T-helper 1 cell (primary cell): ENCODE results near the gene CHRM2.

ENCODE experiments used
- DNase-seq, 5 donors: peaks; one replicate each; pipeline ENCODE4 v3.0.0-alpha.2; 2012 to 2020

Gene CHRM2

DNA sequence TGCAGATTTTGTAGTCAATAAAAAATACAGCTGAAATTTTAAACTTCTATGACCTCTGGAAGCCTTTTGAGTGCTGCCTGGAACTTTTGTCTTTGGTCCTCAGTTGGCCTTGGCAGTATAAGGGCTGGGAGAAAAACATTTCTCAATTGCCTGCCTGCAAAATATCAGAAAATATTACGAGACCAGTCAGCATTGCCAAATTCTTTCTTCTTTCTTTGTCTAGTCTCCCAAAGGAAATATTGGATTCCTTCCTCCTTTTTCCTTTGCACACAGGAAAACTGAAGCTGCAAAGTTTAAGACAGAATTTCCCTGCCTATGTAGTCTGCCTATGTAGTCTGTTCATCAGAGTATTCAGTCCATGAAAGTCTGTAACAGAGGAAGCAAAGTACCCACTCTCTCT lies 95.9 kb downstream of the CHRM2 start:
- no peak for DNase-seq

DNA sequence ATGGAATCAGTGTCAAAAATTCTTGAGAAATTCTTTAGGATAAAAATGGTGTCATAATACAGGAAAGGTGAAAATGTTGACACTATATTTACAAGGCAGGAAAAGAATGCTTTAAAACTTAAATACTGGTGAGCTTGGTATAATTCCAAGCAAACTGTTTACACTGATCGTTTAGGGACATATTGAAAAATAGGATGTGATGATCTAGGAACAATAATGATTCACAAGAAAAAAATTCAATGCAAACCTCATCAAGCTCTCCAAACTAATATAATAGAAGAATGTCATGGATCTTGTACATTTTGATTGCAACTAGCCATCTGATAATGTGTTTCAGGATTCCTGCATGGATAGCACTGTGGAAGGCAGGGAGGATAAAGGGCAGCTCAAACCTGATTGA lies 98.4 kb downstream of the CHRM2 start:
- no peak for DNase-seq

DNA sequence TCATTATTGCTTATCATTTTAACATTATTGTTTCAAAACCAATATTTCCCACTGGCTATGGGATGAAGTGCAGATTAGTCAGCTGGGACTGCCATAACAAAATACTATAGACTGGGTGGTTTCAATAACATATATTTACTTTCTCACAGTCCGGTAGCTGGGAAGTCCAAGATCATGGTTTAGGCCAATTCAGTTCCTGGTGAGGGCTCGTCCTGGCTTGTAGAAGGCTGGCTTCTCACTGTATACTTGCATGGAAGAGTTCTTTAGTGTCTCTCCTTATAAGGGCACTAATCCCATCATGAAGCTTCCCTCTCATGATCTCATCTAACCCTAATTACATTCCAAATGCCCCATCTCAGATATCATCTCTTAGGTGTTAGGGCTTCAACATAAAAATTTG lies 101.3 kb downstream of the CHRM2 start:
- no peak for DNase-seq

DNA sequence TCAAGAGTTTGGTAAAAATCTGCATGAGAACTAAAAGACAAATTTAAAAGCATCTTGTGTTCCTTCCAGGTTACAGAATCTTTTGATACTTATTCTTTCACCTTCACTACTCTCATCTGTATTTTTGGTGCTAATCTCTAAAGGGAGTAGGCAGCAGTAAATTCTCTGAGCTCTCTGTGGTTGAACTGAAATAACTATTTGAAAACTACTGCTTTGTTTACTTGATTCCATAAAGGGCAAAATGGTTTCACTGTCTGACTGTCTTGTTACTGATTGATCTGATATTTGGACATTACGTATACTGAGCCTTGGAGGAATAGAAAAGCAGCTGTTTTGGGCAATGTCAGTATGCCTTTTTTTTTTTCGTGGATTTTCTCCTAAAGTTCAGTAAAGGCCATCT lies 103.3 kb downstream of the CHRM2 start:
- no peak for DNase-seq

DNA sequence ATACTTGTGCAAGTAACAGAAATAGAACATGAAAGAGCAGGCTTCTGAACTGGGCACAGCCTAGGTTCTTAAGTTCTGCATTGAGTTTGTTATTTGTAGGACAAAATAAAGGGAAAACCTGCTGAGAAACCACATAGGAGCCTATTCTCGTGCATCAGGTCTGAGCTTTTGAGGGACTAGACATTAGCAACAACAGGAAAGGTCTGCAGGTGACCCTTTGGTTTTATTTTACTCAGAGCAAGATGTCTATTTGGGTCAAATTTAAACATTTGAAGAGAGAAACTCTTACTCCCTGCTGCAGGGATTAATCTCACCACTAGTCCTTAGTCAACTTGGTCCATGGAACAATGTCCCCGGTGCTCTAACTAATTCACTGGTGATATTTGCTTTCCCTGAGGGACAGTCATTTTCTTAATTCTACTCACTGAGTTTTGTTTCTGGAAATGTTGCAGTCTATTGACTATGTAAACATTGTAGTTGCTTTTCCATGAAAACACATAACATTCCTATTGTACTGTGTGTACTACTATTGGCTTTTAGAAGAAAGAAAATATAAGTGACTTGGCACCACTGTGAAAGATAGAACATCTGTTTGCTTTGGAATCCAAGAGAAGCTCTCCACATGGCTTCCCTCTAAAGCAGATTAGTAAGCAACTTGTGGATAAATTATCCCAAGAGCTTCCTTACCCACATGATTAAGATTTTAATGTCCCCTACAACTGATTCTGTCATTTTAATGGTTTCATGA lies 108.2 kb downstream of the CHRM2 start:
- no peak for DNase-seq

DNA sequence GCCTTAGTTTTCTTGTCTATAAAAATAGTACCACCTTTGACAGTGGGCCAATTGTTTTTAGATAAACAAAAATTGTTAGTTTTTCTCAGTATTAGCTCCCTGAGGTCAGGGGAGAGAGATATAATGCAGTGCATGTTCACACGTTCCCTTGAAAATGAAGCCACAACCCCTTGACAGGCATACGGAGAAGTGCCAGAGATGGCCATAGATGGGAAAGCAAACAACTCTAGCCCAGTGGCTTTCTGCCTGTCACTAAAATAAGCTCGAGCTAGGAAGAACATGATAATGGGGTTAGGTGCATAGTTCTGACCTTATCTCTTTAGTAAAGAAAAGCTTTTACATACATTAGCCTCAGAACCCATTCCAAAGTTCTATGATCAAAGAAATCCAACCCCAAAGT lies 124.9 kb downstream of the CHRM2 start:
- DNase-seq = no peak

DNA sequence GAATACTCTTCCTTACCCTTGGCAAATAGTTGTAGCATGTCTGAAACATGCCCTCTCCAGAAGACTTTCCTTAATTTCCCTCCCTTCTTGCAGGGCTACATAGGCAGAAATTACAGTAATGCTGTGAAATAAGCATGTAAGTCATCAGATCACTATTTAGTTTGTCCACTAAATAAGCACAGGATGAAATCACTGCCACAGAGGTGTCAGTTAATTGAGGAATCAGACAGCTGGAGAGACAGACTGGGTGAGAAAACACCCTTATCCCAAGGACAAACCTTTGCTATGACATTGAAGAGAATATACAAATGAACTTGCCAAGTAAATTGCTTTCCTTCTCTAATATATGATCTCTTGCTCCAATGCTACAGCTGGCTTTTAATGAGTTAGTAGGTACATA lies 129.3 kb downstream of the CHRM2 start:
- no peak for DNase-seq

DNA sequence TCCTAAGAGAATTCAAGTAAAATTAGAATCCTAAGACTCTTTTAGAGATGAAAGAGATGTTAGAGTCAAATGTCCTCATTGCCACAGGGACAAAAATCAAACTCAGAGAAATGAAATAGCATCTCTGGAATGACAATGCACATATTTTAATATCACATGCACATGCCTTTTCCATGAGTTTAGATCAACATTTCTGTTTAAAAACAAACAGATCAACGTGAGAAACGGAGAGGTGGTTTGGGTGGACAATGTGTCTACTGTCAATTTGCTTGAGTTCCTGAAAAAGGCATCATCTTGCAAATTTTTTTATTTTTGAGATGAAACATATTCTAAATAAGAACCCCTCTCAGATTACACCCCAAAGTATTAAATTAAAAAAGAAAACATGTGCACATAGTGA lies 130.0 kb downstream of the CHRM2 start:
- no peak for DNase-seq

DNA sequence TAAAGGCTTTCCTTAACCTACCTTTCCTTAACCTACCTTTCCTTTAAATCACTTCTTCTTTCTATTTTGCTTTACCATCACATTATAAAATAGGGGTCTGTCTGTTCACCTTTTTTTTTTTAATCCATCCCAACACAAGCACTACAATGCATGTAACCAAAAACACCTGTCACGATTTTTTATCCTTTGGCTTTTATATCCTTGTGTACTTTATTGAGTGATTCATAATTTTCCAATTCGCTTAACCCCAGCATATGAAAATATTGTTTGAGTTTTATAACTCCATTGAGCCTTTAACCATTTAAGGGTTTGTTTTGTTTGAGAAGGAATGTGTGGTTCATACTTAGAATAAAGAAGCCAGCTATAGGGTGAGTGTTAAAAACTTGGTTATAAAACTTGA lies 132.2 kb downstream of the CHRM2 start:
- no peak for DNase-seq

DNA sequence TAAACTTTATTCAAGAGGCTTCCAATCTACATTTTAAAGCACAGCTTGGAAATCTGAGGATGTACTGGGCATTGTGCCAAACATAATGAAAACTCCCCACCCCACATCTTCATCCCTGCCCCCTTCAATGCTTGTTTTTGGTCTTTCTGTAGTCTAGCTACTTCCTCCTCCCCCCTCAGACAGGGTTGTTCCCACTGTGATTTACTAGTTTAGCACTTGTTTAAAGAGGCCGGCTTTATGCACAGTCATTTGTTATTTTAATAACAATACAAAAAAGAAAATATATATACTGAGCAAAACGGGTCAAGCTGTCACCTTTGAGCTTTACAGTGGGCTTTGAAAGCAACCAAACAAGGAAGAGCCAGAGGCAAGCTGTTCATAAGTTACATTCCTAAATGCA lies 132.6 kb downstream of the CHRM2 start:
- DNase-seq = no peak

DNA sequence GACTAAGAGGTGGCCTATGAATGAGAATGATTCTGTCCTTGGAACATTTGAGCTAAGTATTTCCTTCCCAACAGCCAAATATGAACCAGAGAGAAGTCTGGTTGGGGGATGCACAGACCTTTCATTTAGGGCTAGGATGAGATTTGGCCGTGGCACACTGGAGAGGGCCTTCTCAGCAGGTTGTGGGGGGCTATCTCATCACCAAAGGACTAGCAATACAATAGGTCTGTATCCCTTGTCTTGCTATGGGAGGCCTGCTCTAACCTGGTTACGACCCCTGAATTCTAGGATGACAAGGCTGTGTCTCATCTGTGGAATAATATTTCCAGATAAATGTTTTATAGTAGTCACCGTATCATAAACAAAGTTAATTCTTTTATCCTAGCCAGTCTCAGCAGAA lies 133.0 kb downstream of the CHRM2 start:
- no peak for DNase-seq

DNA sequence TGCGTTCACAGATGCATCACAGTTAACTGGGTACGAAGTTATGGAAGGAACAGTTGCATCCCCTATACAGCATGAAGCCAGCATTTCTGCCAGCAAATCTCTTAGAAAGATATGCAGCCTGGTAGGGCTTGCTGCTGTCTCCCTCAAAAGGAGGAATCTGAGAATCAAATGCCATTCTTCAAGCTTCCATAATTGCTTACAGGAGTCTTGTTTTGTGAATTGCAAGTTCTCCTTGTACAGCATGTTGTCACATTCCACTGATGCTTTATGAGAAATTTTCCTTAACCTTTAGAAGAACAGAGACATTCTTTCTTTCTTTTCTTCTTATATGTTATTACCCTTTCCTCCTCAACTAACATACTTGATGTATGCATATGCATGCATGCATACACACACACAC lies 134.6 kb downstream of the CHRM2 start:
- no peak for DNase-seq

DNA sequence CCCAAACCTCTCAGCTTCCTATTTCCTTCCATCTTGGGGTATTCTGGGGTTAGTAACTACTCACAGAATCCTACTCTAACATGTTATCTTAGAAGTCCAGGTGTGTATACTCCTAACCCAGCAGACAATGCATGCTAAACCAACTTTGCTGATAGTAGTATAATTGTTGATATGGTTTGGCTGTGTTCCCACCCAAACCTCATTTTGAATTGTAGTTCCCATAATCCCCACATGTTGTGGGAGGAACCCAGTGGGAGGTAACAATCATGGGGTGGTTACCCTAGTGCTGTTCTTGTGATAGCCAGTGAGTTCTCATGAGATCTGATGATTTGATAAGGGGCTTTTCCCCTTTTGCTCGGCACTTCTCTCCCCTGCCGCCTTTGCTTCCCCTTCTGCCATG lies 135.1 kb downstream of the CHRM2 start:
- DNase-seq = no peak

DNA sequence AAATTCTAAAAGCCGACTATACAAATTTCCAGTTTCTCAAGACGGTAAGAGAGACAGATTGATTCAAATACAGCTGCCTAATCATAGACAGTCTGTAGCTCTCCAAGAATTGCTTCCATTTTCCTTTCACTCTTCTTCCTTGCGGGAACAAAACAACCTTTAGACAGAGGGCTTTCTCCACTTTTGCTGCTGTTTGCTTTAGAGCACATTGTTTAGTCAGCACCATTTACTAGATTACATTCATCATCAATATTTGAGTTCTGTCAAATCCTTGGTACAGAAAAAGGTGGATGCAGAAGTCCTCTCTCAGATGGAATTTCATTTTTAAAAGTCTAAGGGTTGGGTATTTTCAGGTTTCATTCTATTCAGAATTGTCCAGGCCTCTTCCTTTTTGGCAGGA lies 137.4 kb downstream of the CHRM2 start:
- no peak for DNase-seq

DNA sequence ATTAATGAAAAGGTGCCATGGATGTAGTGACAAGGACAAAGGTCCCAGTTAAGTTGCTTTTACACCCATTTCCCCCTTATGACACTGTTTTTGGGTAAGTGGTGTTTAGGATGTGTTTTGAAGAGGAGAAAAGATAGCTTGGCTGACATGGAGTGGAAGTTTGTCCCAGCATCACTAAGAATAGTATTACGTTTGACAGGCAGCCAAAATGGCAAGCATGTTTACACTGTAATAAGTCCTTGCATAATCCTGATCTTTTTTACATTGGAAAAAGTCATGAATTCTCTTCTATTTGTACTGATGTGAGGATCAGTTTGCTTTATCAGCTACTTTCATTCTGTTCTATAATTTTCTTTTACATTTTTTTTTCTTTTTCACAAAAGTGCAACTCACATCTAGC lies 137.8 kb downstream of the CHRM2 start:
- DNase-seq = no peak

DNA sequence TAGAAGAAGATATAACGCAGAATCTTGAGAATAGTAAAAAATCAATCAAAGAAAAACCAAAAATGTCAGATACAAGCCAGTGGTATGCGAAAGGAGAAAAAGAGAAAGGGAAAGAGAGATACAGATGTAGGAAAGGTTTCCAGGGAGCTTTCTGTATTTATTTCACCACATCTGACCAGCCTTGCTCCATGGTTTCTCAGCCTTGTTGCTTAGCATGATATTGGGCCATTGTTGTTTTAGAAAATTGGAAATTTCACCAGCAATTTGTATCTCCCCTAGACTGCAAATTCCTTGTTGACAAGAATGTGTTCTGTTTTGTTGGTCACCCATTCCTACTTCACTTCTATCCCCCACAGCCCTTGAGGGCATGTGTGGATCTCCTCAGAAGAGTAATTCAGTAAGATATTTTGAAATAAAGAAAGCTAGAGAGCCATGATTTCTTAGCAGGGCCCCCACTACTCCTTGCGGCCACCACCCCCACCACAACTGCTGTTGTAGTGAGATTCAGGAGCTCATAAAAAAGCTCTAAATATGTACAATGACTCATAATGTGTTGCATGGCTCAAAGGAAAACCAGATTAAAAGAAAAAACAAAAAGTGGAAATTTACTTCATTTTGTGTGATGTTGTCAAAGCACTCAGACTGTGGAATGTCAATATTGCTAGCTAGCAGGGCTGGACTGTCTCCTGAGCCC lies 138.7 kb downstream of the CHRM2 start:
- DNase-seq = no peak

DNA sequence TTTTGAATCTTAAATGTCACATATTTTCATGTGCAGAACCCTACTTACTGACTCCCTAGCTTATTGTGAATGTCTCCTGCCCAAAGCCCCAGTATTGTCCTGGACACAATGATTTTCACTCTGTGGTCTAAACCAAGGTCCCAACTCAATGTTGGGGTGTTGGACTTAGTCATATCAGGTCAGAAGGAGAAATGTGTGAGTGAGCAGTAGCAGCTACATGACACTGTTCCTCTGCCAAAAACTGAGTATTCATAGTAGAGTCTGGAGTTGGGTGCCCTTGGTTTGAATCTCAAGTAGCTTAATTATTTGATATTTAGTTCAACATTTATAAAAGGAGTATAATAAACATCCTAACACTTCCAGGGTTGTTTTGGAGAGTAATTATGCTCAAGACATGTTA lies 141.0 kb downstream of the CHRM2 start:
- no peak for DNase-seq

DNA sequence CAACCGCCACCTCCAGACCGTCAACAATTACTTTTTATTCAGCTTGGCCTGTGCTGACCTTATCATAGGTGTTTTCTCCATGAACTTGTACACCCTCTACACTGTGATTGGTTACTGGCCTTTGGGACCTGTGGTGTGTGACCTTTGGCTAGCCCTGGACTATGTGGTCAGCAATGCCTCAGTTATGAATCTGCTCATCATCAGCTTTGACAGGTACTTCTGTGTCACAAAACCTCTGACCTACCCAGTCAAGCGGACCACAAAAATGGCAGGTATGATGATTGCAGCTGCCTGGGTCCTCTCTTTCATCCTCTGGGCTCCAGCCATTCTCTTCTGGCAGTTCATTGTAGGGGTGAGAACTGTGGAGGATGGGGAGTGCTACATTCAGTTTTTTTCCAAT lies 146.6 kb downstream of the CHRM2 start:
- DNase-seq = no peak

DNA sequence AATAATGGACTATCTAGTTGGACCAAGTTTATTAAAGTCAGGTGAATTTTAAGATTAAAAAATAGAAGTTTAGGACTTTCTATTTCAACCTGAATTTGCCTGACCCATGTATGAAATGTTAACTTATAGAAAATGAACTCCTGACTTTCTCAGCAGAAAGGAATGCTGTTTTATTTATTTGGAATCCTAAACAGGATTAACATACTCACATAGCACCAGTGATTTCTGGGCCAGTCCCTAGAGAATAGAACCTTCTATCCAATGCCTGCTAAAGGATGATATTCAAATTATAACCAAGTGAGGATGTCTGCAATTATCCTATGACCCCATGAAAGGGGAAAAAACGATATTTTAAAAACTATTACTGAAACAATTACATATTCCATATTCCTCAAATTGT lies 148.8 kb downstream of the CHRM2 start:
- DNase-seq = no peak

DNA sequence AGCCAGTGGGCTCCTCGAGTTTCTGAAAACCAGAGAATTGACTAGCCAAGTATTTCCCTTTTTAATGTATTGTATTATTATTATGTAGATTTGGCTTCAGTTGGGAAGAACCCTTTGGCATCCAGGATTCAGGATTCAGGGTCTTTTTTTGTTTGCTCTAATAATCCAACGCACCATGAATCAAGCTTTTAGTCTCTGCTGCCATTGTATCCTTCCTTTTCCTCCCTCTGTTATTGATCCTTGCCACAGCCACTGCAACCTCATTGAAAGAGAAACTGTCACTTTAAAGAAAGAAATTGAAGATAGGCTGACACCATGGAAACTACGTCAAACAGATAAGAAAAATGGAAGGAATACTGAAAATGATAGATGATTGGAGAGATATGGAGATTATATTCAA lies 150.0 kb downstream of the CHRM2 start:
- no peak for DNase-seq

DNA sequence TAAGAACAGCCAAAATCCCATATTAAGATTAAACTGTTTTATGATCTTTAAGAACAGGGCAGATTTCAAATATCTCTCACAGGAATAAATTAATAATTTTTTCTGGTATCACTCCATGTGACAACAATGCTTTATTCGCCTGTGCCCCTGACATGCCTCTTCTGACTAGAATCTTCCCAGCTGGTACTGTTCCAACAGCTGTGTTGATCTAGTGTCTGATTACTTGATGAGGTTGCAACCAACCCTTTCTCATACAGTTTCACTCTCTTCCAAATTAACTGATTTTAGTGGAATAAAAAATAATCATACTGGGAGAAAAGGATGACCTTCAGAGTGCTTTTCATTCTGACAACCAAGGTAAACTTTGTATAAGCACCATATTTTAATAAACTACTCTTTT lies 151.9 kb downstream of the CHRM2 start:
- no peak for DNase-seq

DNA sequence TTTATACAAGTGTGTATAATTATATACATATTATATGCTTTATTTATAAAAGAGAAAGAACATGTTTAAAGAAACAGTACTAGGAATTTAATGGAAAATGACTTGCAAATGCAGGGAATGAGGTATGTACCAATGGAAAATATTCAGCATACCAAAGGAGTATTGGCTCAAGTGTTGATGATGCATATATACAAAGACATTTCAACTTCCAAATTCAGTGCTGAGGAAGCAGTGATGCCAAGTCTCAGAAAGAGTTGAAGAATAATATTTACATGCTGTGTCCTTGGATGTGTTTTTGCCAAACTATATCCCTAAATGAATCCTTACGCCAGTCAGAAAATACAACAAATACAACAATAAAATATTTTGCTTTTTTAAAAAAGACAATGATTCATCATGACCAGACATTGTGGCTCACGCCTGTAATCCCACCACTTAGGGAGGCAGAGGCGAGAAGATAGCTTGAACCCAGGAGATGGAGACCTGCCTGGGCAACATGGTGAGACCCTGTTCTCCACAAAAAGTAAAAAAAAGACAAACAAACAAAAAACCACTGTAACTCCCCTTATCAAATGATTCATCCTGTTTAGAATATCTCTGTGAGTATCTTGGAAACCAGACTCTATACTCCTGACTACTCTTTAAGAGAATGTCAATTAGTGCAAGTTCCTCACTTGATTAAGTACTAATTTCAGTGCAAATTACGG lies 157.2 kb downstream of the CHRM2 start:
- no peak for DNase-seq

DNA sequence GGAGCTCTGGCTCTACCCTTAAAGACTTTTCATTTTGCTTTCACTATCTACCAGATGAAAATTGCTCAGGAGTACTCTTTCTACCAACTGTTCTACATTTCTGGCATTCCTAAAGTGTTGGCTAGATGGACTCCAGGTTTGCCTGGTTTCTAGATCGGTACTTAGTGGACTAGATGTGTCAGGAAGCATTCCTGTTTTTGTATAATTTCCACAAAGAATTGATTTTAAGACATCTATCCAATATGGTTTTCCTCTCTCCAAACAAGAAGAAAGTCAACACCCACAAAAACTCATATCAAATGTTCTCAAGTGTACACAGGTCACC lies 157.7 kb downstream of the CHRM2 start:
- no peak for DNase-seq

DNA sequence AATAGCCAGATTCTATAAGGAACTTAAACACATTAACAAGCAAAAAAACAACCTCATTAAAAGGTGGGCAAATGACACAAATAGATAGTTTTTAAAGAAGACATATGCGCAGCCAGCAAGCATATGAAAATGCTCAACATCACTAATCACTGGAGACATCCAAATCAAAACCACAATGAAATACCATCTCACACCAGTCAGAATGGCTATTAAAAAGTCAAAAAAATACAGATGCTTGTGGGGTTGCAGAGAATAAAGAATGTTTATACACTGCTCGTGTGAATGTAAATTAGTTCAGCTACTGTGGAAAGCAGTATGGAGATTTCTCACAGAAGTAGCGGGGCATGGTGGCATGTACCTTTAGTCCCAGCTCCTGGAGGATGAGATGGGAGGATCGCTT lies 164.0 kb downstream of the CHRM2 start:
- no peak for DNase-seq
